RWPE2 (cell line): ENCODE results near the gene ZNF236.
"Not testable (repeated sequence)": the region's sequence is repeated elsewhere in the genome, so short reads cannot be mapped to it uniquely, and the experiment has no call there.

Source experiments
- ATAC-seq: fragments of 200-7000 bp; cut with Tn5 transposase; 3 replicates; pipeline ENCODE4 v1.9.1; 2021; ENCODE audit warnings: low read depth
- DNase-seq: peaks from one replicate; pipeline ENCODE4 v3.0.0-alpha.2; 2020; ENCODE audit warnings: low spot score
- H3K27ac ChIP-seq: fragments of 450-650 bp; 2 replicates; pipeline ENCODE4 v1.5.1; 2017; ENCODE audit warnings: mild to moderate bottlenecking; ENCODE audit not compliant: poor library complexity, severe bottlenecking
- H3K27me3 ChIP-seq: fragments of 250-450 bp; sonication (Bioruptor Pico); 2 replicates; pipeline ENCODE4 v1.5.1; 2021; ENCODE audit warnings: mild to moderate bottlenecking, moderate library complexity; ENCODE audit not compliant: insufficient read depth, poor library complexity, severe bottlenecking
- H3K36me3 ChIP-seq: fragments of 250-450 bp; sonication (Bioruptor Pico); 2 replicates; pipeline ENCODE4 v1.5.1; 2020; ENCODE audit warnings: low read depth, mild to moderate bottlenecking, moderate library complexity
- H3K4me1 ChIP-seq: fragments of 250-450 bp; sonication (Bioruptor Pico); 2 replicates; pipeline ENCODE4 v1.5.1; 2021; ENCODE audit warnings: mild to moderate bottlenecking, moderate library complexity; ENCODE audit not compliant: insufficient read depth, poor library complexity, severe bottlenecking
- H3K4me3 ChIP-seq: fragments of 250-450 bp; sonication (Bioruptor Pico); 2 replicates; pipeline ENCODE4 v1.5.1; 2021; ENCODE audit warnings: mild to moderate bottlenecking, moderate library complexity; ENCODE audit not compliant: severe bottlenecking
- H3K9me3 ChIP-seq: fragments of 250-450 bp; sonication (Bioruptor Pico); 2 replicates; pipeline ENCODE4 v1.5.1; 2021; ENCODE audit warnings: mild to moderate bottlenecking, moderate library complexity; ENCODE audit not compliant: severe bottlenecking
- CTCF ChIP-seq: fragments of 450-650 bp; IDR thresholded peaks from one replicate; pipeline ENCODE4 v1.5.1; 2017; ENCODE audit warnings: mild to moderate bottlenecking, moderate library complexity; ENCODE audit not compliant: poor library complexity, severe bottlenecking

Gene ZNF236

GRCh38 chr18:76989647-76990190 is 167.4 kb downstream of the ZNF236 start:
- Histone ChIP-seq H3K36me3 (no peaks in the 10 kb centered on the region), H3K4me3 (no peak overlapping the region), H3K27me3 (no peaks in the 10 kb centered on the region), H3K9me3 (no peaks in the 10 kb centered on the region), H3K4me1 (no peaks in the 10 kb centered on the region), H3K27ac (no peak overlapping the region)
- DNase-seq (no peak), ATAC-seq (no peak)
- TF ChIP-seq CTCF = no peak

- not testable (repeated sequence) for H3K4me1 ChIP-seq, H3K4me3 ChIP-seq, H3K36me3 ChIP-seq, H3K9me3 ChIP-seq, ATAC-seq, H3K27ac ChIP-seq, DNase-seq, H3K27me3 ChIP-seq
Observed at GRCh38 chr18:76990343-76991020, 168.1 kb downstream of the ZNF236 start.

- TF ChIP-seq CTCF = no peak
- DNase-seq (no peak), ATAC-seq (no peak)
- Histone ChIP-seq H3K27ac (no peak overlapping the region), H3K9me3 (no peaks in the 10 kb centered on the region), H3K27me3 (no peaks in the 10 kb centered on the region), H3K4me3 (no peak overlapping the region), H3K36me3 (no peaks in the 10 kb centered on the region), H3K4me1 (no peaks in the 10 kb centered on the region)
Observed at GRCh38 chr18:76991021-76991688, 168.8 kb downstream of the ZNF236 start.

- DNase-seq = no peak
- no peaks in the 10 kb centered on the region for H3K27me3 ChIP-seq
- H3K27ac ChIP-seq = no peak overlapping the region
- H3K9me3 ChIP-seq = no peaks in the 10 kb centered on the region
- 0 out of 3 replicates have a peak, but pooled peaks have one; percentile 19 for ATAC-seq
- no peak for TF ChIP-seq CTCF
- no peaks in the 10 kb centered on the region for H3K36me3 ChIP-seq
- no peaks in the 10 kb centered on the region for H3K4me1 ChIP-seq
- H3K4me3 ChIP-seq = no peak overlapping the region
Observed at GRCh38 chr18:76992226-76993084, 170.1 kb downstream of the ZNF236 start.

- no peak for TF ChIP-seq CTCF
- H3K4me1 ChIP-seq = no peaks in the 10 kb centered on the region
- DNase-seq = no peak
- no peak for ATAC-seq
- H3K4me3 ChIP-seq = no peak overlapping the region
- H3K36me3 ChIP-seq = no peaks in the 10 kb centered on the region
- no peak overlapping the region for H3K27ac ChIP-seq
- no peaks in the 10 kb centered on the region for H3K9me3 ChIP-seq
- no peaks in the 10 kb centered on the region for H3K27me3 ChIP-seq
Observed at GRCh38 chr18:76993085-76993382, 170.7 kb downstream of the ZNF236 start.
